WTC11 (cell line): ENCODE data around the gene CCDC167. TPM values are rescaled to one million over a fixed set of nuclear protein-coding genes. Genes with fewer than 3 reads are reported as not detected.

Experiments used
- ATAC-seq: fragments of 200-7000 bp; cut with Tn5 transposase; 2 replicates; pipeline ENCODE4 v1.10.0; 2021; ENCODE audit warnings: mild to moderate bottlenecking, moderate library complexity
- CTCF ChIA-PET: fragments of 300-600 bp; sonication (Branson Sonifier 250); formaldehyde crosslinking; loops from one replicate; lab custom pipeline; 2021; ENCODE audit warnings: antibody characterized with exemption; lab: Charles Lee
- POLR2A ChIA-PET: fragments of 350-600 bp; sonication (Branson Sonifier 250); formaldehyde crosslinking; loops from one replicate; lab custom pipeline; 2021; ENCODE audit warnings: antibody characterized with exemption; lab: Charles Lee
- DNase-seq: peaks from one replicate; pipeline ENCODE4 v3.0.0; 2021; ENCODE audit warnings: low spot score
- H3K27ac Mint-ChIP-seq: 2 replicates; pipeline ENCODE4 v1.8.0; 2021; ENCODE audit warnings: mixed read lengths
- H3K27me3 Mint-ChIP-seq: 2 replicates; pipeline ENCODE4 v1.8.0; 2021; ENCODE audit warnings: low read depth, mild to moderate bottlenecking, moderate library complexity, mixed read lengths
- H3K36me3 Mint-ChIP-seq: 2 replicates; pipeline ENCODE4 v1.8.0; 2021; ENCODE audit warnings: mixed read lengths
- H3K4me1 Mint-ChIP-seq: 2 replicates; pipeline ENCODE4 v1.8.0; 2022; ENCODE audit warnings: mixed read lengths
- H3K4me3 Mint-ChIP-seq: 2 replicates; pipeline ENCODE4 v1.8.0; 2021; ENCODE audit warnings: mild to moderate bottlenecking, moderate library complexity, mixed read lengths
- H3K9me3 Mint-ChIP-seq: 2 replicates; pipeline ENCODE4 v1.8.0; 2021; ENCODE audit warnings: mixed read lengths
- ARID4B ChIP-seq: sonication (generic); formaldehyde crosslinking; IDR thresholded peaks from 2 replicates; pipeline ENCODE4 v1.8.0; 2023; ENCODE audit warnings: missing genetic modification reagents, mild to moderate bottlenecking, borderline replicate concordance
- ATF6 ChIP-seq: sonication (generic); formaldehyde crosslinking; IDR thresholded peaks from 2 replicates; pipeline ENCODE4 v1.8.1; 2023; ENCODE audit warnings: mild to moderate bottlenecking, missing genetic modification reagents
- CBFB ChIP-seq: sonication (generic); formaldehyde crosslinking; IDR thresholded peaks from 2 replicates; pipeline ENCODE4 v1.8.1; 2022; ENCODE audit warnings: mild to moderate bottlenecking, low read depth, missing genetic modification reagents
- FOXJ3 ChIP-seq: sonication (generic); formaldehyde crosslinking; IDR thresholded peaks from 2 replicates; pipeline ENCODE4 v1.9.0; 2021; ENCODE audit warnings: missing genetic modification reagents, mild to moderate bottlenecking, borderline replicate concordance
- GRHL2 ChIP-seq: fragments of 250-450 bp; sonication (Bioruptor Pico); IDR thresholded peaks from 2 replicates; pipeline ENCODE4 v1.8.0; 2022; ENCODE audit warnings: mild to moderate bottlenecking, moderate library complexity; ENCODE audit not compliant: insufficient replicate concordance, severe bottlenecking
- NFE2L1 ChIP-seq: sonication (generic); formaldehyde crosslinking; IDR thresholded peaks from 2 replicates; pipeline ENCODE4 v1.8.1; 2023; ENCODE audit warnings: missing genetic modification reagents
- PRRX2 ChIP-seq: fragments of 250-450 bp; sonication (Bioruptor Pico); IDR thresholded peaks from 2 replicates; pipeline ENCODE4 v1.8.0; 2021; ENCODE audit warnings: mild to moderate bottlenecking
- RELA ChIP-seq: sonication (generic); formaldehyde crosslinking; IDR thresholded peaks from 2 replicates; pipeline ENCODE4 v1.8.1; 2022; ENCODE audit warnings: missing genetic modification reagents, mild to moderate bottlenecking, borderline replicate concordance
- STAT6 ChIP-seq: sonication (generic); formaldehyde crosslinking; conservative IDR thresholded peaks from 2 replicates; pipeline ENCODE4 v1.8.1; 2023; ENCODE audit warnings: mild to moderate bottlenecking, low read depth, missing genetic modification reagents, moderate library complexity
- TEAD4 ChIP-seq: sonication (generic); formaldehyde crosslinking; IDR thresholded peaks from 2 replicates; pipeline ENCODE4 v1.8.0; 2022; ENCODE audit warnings: mild to moderate bottlenecking, missing genetic modification reagents
- ZBTB21 ChIP-seq: sonication (generic); formaldehyde crosslinking; IDR thresholded peaks from 2 replicates; pipeline ENCODE4 v1.8.1; 2023; ENCODE audit warnings: mild to moderate bottlenecking, missing genetic modification reagents, borderline replicate concordance
- ZNF263 ChIP-seq: sonication (generic); formaldehyde crosslinking; IDR thresholded peaks from 2 replicates; pipeline ENCODE4 v1.8.1; 2022; ENCODE audit warnings: low read depth, mild to moderate bottlenecking, moderate library complexity, missing genetic modification reagents
- ZNF396 ChIP-seq: fragments of 250-450 bp; sonication (Bioruptor Pico); IDR thresholded peaks from 2 replicates; pipeline ENCODE4 v1.8.0; 2021; ENCODE audit warnings: mild to moderate bottlenecking, moderate library complexity, borderline replicate concordance
- ZNF416 ChIP-seq: fragments of 250-450 bp; sonication (Bioruptor Pico); IDR thresholded peaks from 2 replicates; pipeline ENCODE4 v1.9.0; 2021; ENCODE audit warnings: mild to moderate bottlenecking, inconsistent platforms
- ZNF425 ChIP-seq: fragments of 250-450 bp; sonication (Bioruptor Pico); conservative IDR thresholded peaks from 2 replicates; pipeline ENCODE4 v1.9.0; 2021; ENCODE audit warnings: mild to moderate bottlenecking
- ZNF671 ChIP-seq: fragments of 250-450 bp; sonication (Bioruptor Pico); IDR thresholded peaks from 2 replicates; pipeline ENCODE4 v1.8.0; 2021; ENCODE audit warnings: mild to moderate bottlenecking
- total RNA-seq: library from RNA; stranded (reverse); gene quantifications from 3 replicates; pipeline ENCODE4 v1.2.3, GENCODE V29; 2021

CCDC167 gene
- total RNA-seq, 1 experiment from 2014 or later, result 19.1 TPM

- TF ChIP-seq PRRX2 (CRISPR knock-in tag) (no peak), ZNF396 (no peak), GRHL2 (CRISPR knock-in tag) (no peak), ZNF416 (CRISPR knock-in tag) (no peak), ZNF263 (CRISPR knock-in tag) (no peak), ATF6 (CRISPR knock-in tag) (no peak), ZNF425 (CRISPR knock-in tag) (no peak), FOXJ3 (CRISPR knock-in tag) (no peak)
- TF ChIP-seq, all 79 proteins: peak for 0
Observed at GRCh38 chr6:37511910-37512399, 12.3 kb upstream of the CCDC167 start (continued).

GRCh38 chr6:37511201-37511600, 11.5 kb upstream of the CCDC167 start:
- H3K27ac Mint-ChIP-seq, result no peak overlapping the region
- no peak for DNase-seq
- no peak for TF ChIP-seq ARID4B (CRISPR knock-in tag)
- TF ChIP-seq, all 79 proteins: peak for 0
- ChIA-PET POLR2A (no interaction called here), CTCF (interaction anchor here (2.4 to 3.4 kb wide), 2 partner anchors 27 to 54 kb away, joined by 12 to 23 read pairs; no protein-coding TSS in a partner anchor)
- H3K9me3 Mint-ChIP-seq, result peaks cover 7% of the 10 kb centered on the region
- H3K27me3 Mint-ChIP-seq, result peaks cover 52% of the 10 kb centered on the region
- no peak for ATAC-seq
- H3K4me3 Mint-ChIP-seq, result no peak overlapping the region
- H3K4me1 Mint-ChIP-seq, result peaks cover 73% of the 10 kb centered on the region
- H3K36me3 Mint-ChIP-seq, result 0 out of 2 replicates have a peak, but pooled peaks cover 2% of the 10 kb centered on the region

GRCh38 chr6:37507690-37508421, 8.2 kb upstream of the CCDC167 start:
- Mint-ChIP-seq H3K4me3 (no peak overlapping the region), H3K9me3 (peaks cover 7% of the 10 kb centered on the region), H3K27ac (no peak overlapping the region), H3K27me3 (peaks cover 33% of the 10 kb centered on the region), H3K4me1 (peaks cover 47% of the 10 kb centered on the region), H3K36me3 (0 out of 2 replicates have a peak, but pooled peaks cover 2% of the 10 kb centered on the region)
- TF ChIP-seq ZBTB21 (CRISPR knock-in tag) (no peak), NFE2L1 (no peak), TEAD4 (CRISPR knock-in tag) (no peak), CBFB (CRISPR knock-in tag) (no peak), ZNF425 (CRISPR knock-in tag) (no peak), STAT6 (CRISPR knock-in tag) (no peak), ZNF671 (CRISPR knock-in tag) (no peak), RELA (no peak)
- ChIA-PET CTCF (interaction anchor here (0.6 to 1.7 kb wide), 10 partner anchors 8 to 1158 kb away, joined by 3 to 7 read pairs (median 3); partner anchors contain the start of gene CCDC167), POLR2A (no interaction called here)
- DNase-seq (no peak), ATAC-seq (no peak)
